A549 treated with CpdA at 1 μM for 4 hours (cell line): ENCODE measurements around the gene SNRPF. TPM values are rescaled to one million over a fixed set of nuclear protein-coding genes. Genes with fewer than 3 reads are reported as not detected.

Experiments
- total RNA-seq: library from RNA; stranded (reverse); fragments of 200-300 nt; extraction: Qiagen RNA extraction; gene quantifications from 5 replicates; pipeline ENCODE4 v1.2.3, GENCODE V29; 2022; ENCODE audit warnings: low read depth

SNRPF gene
- total RNA-seq = 115 to 156 TPM (median 126 TPM) in 5 replicates

GRCh38 chr12:95858451-95859343 is at the start of gene SNRPF:
SNRPF (plus strand) TSS chr12:95858952; CDS start chr12:95859074, 122 bp downstream.

Other genes with a start within 250 kb of the SNRPF start
- 49.4 to 56.4 TPM (median 53.9 TPM) in 5 replicates for gene NTN4, start 68.2 kb upstream of the SNRPF start, total RNA-seq
- 0.06 to 0.24 TPM (median 0.12 TPM) in 5 replicates for gene CCDC38, start 83.7 kb downstream of the SNRPF start, total RNA-seq
- gene AMDHD1, start 84.4 kb downstream of the SNRPF start, total RNA-seq = 1.9 to 2.8 TPM (median 2.2 TPM) in 5 replicates
- gene HAL, start 137.4 kb downstream of the SNRPF start, total RNA-seq = 0.06 to 0.49 TPM (median 0.17 TPM) in 5 replicates
- gene LTA4H, start 176.6 kb downstream of the SNRPF start, total RNA-seq = 97.5 to 119 TPM (median 102 TPM) in 5 replicates